K562 (cell line): ENCODE data around the gene RFESD. TPM values are rescaled to one million over a fixed set of nuclear protein-coding genes. Genes with fewer than 3 reads are reported as not detected.

ENCODE experiments used
- ATAC-seq: fragments of 200-7000 bp; cut with Tn5 transposase; 3 replicates; pipeline ENCODE4 v1.9.1; 2020; ENCODE audit warnings: moderate library complexity
- BruUV-seq: library from RNA; stranded (reverse); fragments of 400-500 nt; replicated peaks from 2 replicates; lab custom pipeline; 2021; lab: Mats Ljungman, UMichigan
- CTCF ChIA-PET: fragments of 300-600 bp; formaldehyde crosslinking; extraction: SDS; loops from one replicate; lab custom pipeline; 2021; ENCODE audit warnings: low intra/inter-chr PET ratio; lab: Yijun Ruan, JAX
- POLR2A ChIA-PET: fragments of 300-600, 350-650 bp; sonication (Branson Sonifier 250); formaldehyde crosslinking; extraction: SDS; loops from one replicate; lab custom pipeline; 2021; ENCODE audit warnings: antibody characterized with exemption, inconsistent platforms; lab: Yijun Ruan, JAX
- DNase-seq, 4 experiments: peaks; one replicate each; pipeline versions ENCODE4 v3.0.0 to v3.0.0-alpha.2; 2011 to 2018; ENCODE audit warnings: low spot score in 3 of 4, mixed read lengths in 3 of 4; ENCODE audit errors: extremely low read depth in 1 of 4
- FAIRE-seq: peaks from 2 replicates; lab custom pipeline; 2011; peaks lifted over from hg19 to GRCh38; lab: Jason Lieb, UNC
- H2AFZ ChIP-seq: 2 replicates; pipeline ENCODE4 v1.6.0; 2011; ENCODE audit warnings: low read depth, low read length, control low read depth, inconsistent platforms
- H3K27ac ChIP-seq: fragments of 200-600 bp; 3 replicates; pipeline ENCODE4 v1.8.0; 2011; ENCODE audit warnings: low read depth, mild to moderate bottlenecking, control low read depth, inconsistent platforms, low read length, moderate library complexity, mixed read lengths; ENCODE audit errors: extremely low read depth
- H3K27me3 ChIP-seq, 2 experiments: fragments of 300-600 bp in 1 of 2; 2 replicates in 1 of 2; 3 replicates in 1 of 2; pipeline versions ENCODE4 v1.6.0 to v1.8.0; 2011; ENCODE audit warnings: inconsistent platforms in 2 of 2, low read length in 2 of 2, mild to moderate bottlenecking in 1 of 2, mixed read lengths in 1 of 2, moderate library complexity in 1 of 2; ENCODE audit not compliant: control insufficient read depth in 2 of 2, insufficient read depth in 2 of 2
- H3K36me3 ChIP-seq: fragments of 300-600 bp; 3 replicates; pipeline ENCODE4 v1.8.0; 2011; ENCODE audit warnings: mild to moderate bottlenecking, low read length, inconsistent platforms; ENCODE audit not compliant: control insufficient read depth, insufficient read depth
- H3K4me1 ChIP-seq, 2 experiments: fragments of 200-600 bp in 1 of 2; replicated peaks in 1 of 2; 2 replicates in 1 of 2; 3 replicates in 1 of 2; pipeline versions ENCODE4 v1.5.1 to v1.8.0; 2011; ENCODE audit warnings: inconsistent platforms in 2 of 2, low read length in 2 of 2, mild to moderate bottlenecking in 1 of 2, mixed read lengths in 1 of 2, moderate library complexity in 1 of 2; ENCODE audit not compliant: control insufficient read depth in 2 of 2, insufficient read depth in 2 of 2
- H3K4me2 ChIP-seq: 2 replicates; pipeline ENCODE4 v1.6.1; 2011; ENCODE audit warnings: low read length, control low read depth, inconsistent platforms, mixed read lengths; ENCODE audit not compliant: insufficient read depth
- H3K4me3 ChIP-seq: fragments of 200-600 bp; sonication (generic), shearing (Covaris generic); 2 replicates; pipeline ENCODE4 v1.5.1; 2016; ENCODE audit warnings: control low read depth, inconsistent platforms
- H3K79me2 ChIP-seq: fragments of 200-600 bp; 3 replicates; pipeline ENCODE4 v1.8.0; 2011; ENCODE audit warnings: low read length, inconsistent platforms; ENCODE audit not compliant: control insufficient read depth, insufficient read depth
- H3K9ac ChIP-seq, 2 experiments: 2 replicates each; pipeline versions ENCODE4 v1.6.0 to v1.6.1; 2011; ENCODE audit warnings: low read depth in 2 of 2, low read length in 2 of 2, control low read depth in 1 of 2, inconsistent platforms in 1 of 2, mild to moderate bottlenecking in 1 of 2, mixed read lengths in 1 of 2; ENCODE audit not compliant: insufficient read depth in 1 of 2
- H3K9me1 ChIP-seq: one replicate; pipeline ENCODE4 v1.6.0; 2011; ENCODE audit warnings: inconsistent platforms, mild to moderate bottlenecking, low read length, moderate library complexity; ENCODE audit not compliant: control insufficient read depth, insufficient read depth
- H3K9me3 ChIP-seq: replicated peaks from 2 replicates; pipeline ENCODE4 v1.5.1; 2011; ENCODE audit warnings: low read depth, low read length, inconsistent platforms; ENCODE audit not compliant: control insufficient read depth, insufficient read depth
- H4K20me1 ChIP-seq: replicated peaks from 2 replicates; pipeline ENCODE4 v1.6.1; 2011; ENCODE audit warnings: low read length, inconsistent platforms, mixed read lengths; ENCODE audit not compliant: control insufficient read depth, insufficient read depth
- EP400 ChIP-seq: fragments of 450-650 bp; IDR thresholded peaks from 2 replicates; pipeline ENCODE4 v1.6.1; 2017; ENCODE audit warnings: antibody characterized with exemption, mild to moderate bottlenecking, moderate library complexity
- EZH2 ChIP-seq: IDR thresholded peaks from 2 replicates; pipeline ENCODE4 v1.6.1; 2012; ENCODE audit warnings: low read depth, mild to moderate bottlenecking, inconsistent platforms, low read length, borderline replicate concordance
- KLF10 ChIP-seq: fragments of 250-450 bp; sonication (Bioruptor Pico); IDR thresholded peaks from 2 replicates; pipeline ENCODE4 v1.6.1; 2021; ENCODE audit warnings: matching md5 sums
- POLR3G ChIP-seq: IDR thresholded peaks from 2 replicates; pipeline ENCODE4 v1.6.1; 2011; ENCODE audit not compliant: insufficient read length, insufficient replicate concordance; ENCODE audit errors: extremely low read depth
- RBM39 ChIP-seq: fragments of 200-400 bp; formaldehyde crosslinking; optimal IDR thresholded peaks from 2 replicates; pipeline ENCODE3; 2018; ENCODE audit warnings: low read depth, low read length
- SRSF9 ChIP-seq: fragments of 200-400 bp; formaldehyde crosslinking; IDR thresholded peaks from 2 replicates; pipeline ENCODE4 v1.6.1; 2017; ENCODE audit warnings: low read depth, low read length, borderline replicate concordance
- TEAD2 ChIP-seq: fragments of 450-650 bp; IDR thresholded peaks from 2 replicates; pipeline ENCODE4 v1.6.1; 2016; ENCODE audit warnings: missing genetic modification characterization, control low read depth, missing compliant biosample characterization
- ZFPM2 ChIP-seq: fragments of 250-450 bp; sonication (Bioruptor Pico); IDR thresholded peaks from 2 replicates; pipeline ENCODE4 v1.5.1; 2022; ENCODE audit warnings: mild to moderate bottlenecking
- ZNF431 ChIP-seq: sonication (generic); formaldehyde crosslinking; IDR thresholded peaks from 2 replicates; pipeline ENCODE4 v1.8.0; 2022; ENCODE audit warnings: mild to moderate bottlenecking, missing genetic modification reagents
- WGBS: fragments of 100-300 bp; shearing (Covaris generic); methylation state at CpG from one replicate; pipeline ENCODE4 v1.1.6; 2016; ENCODE audit warnings: low coverage, mixed read lengths; ENCODE audit not compliant: insufficient coverage; ENCODE audit errors: missing lambda C conversion rate; 5-methylcytosine and 5-hydroxymethylcytosine counted together
- in situ Hi-C: fragments of 300-500 bp; cut with MboI; formaldehyde crosslinking; loops from 4 replicates; pipeline ENCODE4 v1.15.0; 2018; ENCODE audit warnings: inconsistent platforms, mixed read lengths
- intact Hi-C: fragments of 100-400 bp; cut with micrococcal nuclease; formaldehyde crosslinking; loops from 2 replicates; pipeline ENCODE4 v1.14.2; 2022
- polyA plus RNA-seq, 8 experiments: library from polyadenylated mRNA; depleted of rRNA in 4 of 8; stranded (reverse) in 5 of 8; unstranded in 3 of 8; fragments of >200 nt; fragmentation: Nextera tagmentation in 2 of 8; fragmentation: Illumina TruSeq in 1 of 8; extraction: Ambion mirVana in 2 of 8; extraction: Trizol in 1 of 8; gene quantifications; 2 replicates each; pipeline versions ENCODE4 v1.2.1 to v1.2.3, GENCODE V29; 2011 to 2014; ENCODE audit warnings: inconsistent platforms in 1 of 8, missing spikeins in 1 of 8
- total RNA-seq, 7 experiments: library from RNA; depleted of rRNA in 6 of 7; stranded (reverse); fragments of >200 nt in 6 of 7; fragmentation: Illumina TruSeq in 2 of 7; extraction: Trizol in 2 of 7; gene quantifications; 2 replicates each; pipeline versions ENCODE4 v1.2.1 to v1.2.3, GENCODE V29; 2011 to 2021; ENCODE audit warnings: low replicate concordance in 1 of 7
- TF ChIP-seq, protein P1 (sequence below): fragments of 250-450 bp; sonication (Bioruptor Pico); IDR thresholded peaks from 2 replicates; pipeline ENCODE4 v1.5.0; 2021; ENCODE audit warnings: mild to moderate bottlenecking, borderline replicate concordance

Gene RFESD
- total and polyA plus RNA-seq, 9 of the 15 experiments (the other 6 are each of a cell fraction or from before 2014, with no cell fraction given), result 62.3 to 600 (median 140) TPM

DNA sequence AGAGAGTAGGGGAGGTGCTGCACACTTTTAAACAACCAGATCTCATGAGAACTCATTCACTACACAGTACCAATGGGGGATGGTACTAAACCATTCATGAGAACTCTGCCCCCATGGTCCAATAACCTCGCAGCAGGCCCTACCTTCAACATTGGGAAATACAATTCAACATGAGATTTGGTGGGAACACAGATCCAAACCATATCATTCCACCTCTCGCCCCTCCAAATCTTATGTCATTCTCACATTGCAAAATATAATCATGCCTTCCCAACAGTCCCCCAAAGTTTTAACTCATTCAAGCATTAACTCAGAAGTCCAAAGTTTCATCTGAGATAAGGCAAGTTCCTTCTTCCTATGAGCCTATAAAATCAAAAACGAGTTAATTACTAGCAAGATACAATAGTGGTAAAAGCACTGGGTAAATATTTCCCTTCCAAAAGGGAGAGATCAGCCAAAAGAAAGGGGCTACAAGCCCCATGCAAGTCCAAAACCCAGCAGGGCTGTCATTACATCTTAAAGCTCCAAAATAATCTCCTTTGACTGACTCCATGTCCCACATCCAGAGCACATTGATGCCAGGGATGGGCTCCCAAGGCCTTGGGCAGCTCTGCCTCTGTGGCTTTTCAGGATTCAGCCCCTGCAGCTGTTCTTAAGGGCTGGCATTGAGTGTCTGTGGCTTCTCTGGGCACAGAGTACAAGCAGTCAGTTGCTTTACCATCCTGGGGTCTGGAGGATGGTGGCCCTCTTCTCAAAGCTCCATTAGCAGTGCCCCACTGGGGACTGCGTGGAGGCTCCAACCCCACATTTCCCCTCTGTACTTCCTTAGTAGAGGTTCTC lies 18.4 kb upstream of the RFESD start:
- ChIA-PET POLR2A (no interaction called here), CTCF (no interaction called here)
- Histone ChIP-seq H3K9ac (no peak overlapping the region), H3K27ac (no peak overlapping the region), H3K9me1 (no peaks in the 10 kb centered on the region), H3K79me2 (no peaks in the 10 kb centered on the region), H3K27me3 (no peaks in the 10 kb centered on the region), H3K36me3 (no peaks in the 10 kb centered on the region), H3K4me1 (peaks cover 0 to 13% of the 10 kb centered on the region in 2 experiments; a peak in 4 of 5 replicates), H3K9me3 (no peaks in the 10 kb centered on the region), H4K20me1 (no peaks in the 10 kb centered on the region), H3K4me2 (no peak overlapping the region), H3K4me3 (no peak overlapping the region), H2AFZ (no peak overlapping the region)
- DNase-seq (no peak), FAIRE-seq (no peak), ATAC-seq (no peak)
- TF ChIP-seq ZFPM2 (no peak), RBM39 (no peak), KLF10 (CRISPR knock-in tag) (no peak), SRSF9 (no peak), POLR3G (no peak), TEAD2 (tag) (no peak), ZNF431 (CRISPR knock-in tag) (no peak), EP400 (no peak), EZH2 (no peak)
- TF ChIP-seq, protein P1, sequence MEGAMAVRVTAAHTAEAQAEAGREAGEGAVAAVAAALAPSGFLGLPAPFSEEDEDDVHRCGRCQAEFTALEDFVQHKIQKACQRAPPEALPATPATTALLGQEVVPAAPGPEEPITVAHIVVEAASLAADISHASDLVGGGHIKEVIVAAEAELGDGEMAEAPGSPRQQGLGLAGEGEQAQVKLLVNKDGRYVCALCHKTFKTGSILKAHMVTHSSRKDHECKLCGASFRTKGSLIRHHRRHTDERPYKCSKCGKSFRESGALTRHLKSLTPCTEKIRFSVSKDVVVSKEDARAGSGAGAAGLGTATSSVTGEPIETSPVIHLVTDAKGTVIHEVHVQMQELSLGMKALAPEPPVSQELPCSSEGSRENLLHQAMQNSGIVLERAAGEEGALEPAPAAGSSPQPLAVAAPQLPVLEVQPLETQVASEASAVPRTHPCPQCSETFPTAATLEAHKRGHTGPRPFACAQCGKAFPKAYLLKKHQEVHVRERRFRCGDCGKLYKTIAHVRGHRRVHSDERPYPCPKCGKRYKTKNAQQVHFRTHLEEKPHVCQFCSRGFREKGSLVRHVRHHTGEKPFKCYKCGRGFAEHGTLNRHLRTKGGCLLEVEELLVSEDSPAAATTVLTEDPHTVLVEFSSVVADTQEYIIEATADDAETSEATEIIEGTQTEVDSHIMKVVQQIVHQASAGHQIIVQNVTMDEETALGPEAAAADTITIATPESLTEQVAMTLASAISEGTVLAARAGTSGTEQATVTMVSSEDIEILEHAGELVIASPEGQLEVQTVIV (CRISPR knock-in tag), result no peak
- in situ Hi-C loops, result loop anchor here (25.0 kb wide), 1 partner anchor 709 kb away; no protein-coding TSS in a partner anchor
- intact Hi-C loops, result no loop called here
- 11% methylated on average over 4 of the region's 4 CpGs for WGBS
- BruUV-seq, result no TSS peak
